ENCODE measurements around the gene GNA15.
"Not testable (repeated sequence)": the region's sequence is repeated elsewhere in the genome, so short reads cannot be mapped to it uniquely, and the experiment has no call there.

The GNA15 gene, protein sequence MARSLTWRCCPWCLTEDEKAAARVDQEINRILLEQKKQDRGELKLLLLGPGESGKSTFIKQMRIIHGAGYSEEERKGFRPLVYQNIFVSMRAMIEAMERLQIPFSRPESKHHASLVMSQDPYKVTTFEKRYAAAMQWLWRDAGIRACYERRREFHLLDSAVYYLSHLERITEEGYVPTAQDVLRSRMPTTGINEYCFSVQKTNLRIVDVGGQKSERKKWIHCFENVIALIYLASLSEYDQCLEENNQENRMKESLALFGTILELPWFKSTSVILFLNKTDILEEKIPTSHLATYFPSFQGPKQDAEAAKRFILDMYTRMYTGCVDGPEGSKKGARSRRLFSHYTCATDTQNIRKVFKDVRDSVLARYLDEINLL

DNA sequence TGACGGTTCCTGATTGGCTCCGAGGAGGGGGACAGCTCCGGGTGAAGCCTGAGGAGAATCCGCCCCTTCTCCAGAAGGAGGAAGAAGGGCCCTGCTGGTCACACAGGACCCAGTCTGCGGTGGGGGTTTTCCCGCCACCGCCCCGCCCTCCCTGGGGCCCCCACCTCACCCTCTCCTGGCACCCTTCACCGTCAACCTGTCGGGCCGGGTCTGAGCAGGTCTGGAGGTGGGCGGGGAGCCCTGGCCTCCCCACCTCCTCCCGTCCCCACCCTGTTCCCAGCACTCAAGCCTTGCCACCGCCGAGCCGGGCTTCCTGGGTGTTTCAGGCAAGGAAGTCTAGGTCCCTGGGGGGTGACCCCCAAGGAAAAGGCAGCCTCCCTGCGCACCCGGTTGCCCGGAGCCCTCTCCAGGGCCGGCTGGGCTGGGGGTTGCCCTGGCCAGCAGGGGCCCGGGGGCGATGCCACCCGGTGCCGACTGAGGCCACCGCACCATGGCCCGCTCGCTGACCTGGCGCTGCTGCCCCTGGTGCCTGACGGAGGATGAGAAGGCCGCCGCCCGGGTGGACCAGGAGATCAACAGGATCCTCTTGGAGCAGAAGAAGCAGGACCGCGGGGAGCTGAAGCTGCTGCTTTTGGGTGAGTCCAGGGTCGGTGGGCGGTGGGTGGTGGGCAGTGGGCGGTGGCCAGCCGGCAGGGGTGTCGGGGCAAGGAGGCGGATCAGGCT is at the start of gene GNA15:
Gene GNA15 (plus strand): TSS at position 73 of the 723 bp plus-strand sequence. CDS start 418 bp downstream, at position 491.
- DNase-seq: no peak

DNA sequence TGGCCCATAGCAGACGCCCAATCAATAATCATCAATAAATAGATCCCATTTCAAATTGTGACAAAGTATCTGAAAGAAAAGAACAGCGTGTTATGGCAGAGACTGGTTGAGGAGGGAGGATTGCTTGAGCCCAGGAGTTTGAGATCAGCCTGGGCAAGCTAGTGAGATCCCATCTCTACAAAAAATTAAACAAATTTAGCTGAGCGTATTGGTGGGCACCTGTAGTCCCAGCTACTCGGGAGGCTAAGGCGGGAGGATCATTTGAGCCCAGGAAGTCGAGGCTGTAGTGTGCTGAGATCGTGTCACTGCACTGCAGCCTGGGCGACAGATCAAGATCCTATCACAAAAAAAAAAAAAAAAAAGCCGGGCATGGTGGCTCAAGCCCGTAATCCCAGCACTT is 48.1 kb upstream of the GNA15 start:
- no peak for DNase-seq

GRCh38 chr19:3089299-3089855 is 46.5 kb upstream of the GNA15 start:
- not testable (repeated sequence) for DNase-seq

DNA sequence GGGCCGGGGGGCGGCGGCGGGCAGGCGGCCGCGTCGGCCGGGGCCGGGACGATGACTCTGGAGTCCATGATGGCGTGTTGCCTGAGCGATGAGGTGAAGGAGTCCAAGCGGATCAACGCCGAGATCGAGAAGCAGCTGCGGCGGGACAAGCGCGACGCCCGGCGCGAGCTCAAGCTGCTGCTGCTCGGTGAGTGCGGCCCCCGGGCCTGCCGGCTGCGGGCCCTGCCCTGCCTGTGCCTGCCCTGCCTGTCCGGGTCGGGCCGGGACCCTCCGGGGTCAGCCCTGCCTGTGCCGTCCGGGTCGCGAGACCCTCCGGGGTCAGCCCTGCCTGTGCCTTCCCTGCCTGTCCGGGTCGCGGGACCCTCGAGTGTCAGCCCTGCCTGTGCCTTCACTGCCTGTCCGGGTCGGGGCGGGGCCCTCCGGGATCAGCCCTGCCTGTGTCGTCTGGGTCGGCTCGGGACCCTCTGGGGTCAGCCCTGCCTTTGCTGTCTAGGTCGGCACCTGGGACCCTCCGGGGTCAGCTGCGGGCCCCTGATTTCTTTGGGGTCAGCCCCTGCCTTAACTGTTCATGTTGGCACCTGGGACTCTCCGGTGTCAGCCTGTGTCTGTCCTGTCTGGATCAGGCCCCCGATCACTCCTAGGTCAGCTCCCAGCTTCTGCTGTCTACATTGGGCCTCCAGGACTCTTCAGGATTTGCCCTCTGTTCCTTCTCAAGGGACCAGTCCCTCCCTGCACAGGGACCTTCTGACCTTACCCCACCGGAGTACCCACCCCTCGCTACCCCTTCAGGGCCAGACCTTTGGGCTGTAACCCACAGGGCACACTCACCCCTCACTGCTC is 41.0 kb upstream of the GNA15 start:
- no peak for DNase-seq

GRCh38 chr19:3095441-3096191 is 40.2 kb upstream of the GNA15 start:
- DNase-seq: peak; percentile 8

DNA sequence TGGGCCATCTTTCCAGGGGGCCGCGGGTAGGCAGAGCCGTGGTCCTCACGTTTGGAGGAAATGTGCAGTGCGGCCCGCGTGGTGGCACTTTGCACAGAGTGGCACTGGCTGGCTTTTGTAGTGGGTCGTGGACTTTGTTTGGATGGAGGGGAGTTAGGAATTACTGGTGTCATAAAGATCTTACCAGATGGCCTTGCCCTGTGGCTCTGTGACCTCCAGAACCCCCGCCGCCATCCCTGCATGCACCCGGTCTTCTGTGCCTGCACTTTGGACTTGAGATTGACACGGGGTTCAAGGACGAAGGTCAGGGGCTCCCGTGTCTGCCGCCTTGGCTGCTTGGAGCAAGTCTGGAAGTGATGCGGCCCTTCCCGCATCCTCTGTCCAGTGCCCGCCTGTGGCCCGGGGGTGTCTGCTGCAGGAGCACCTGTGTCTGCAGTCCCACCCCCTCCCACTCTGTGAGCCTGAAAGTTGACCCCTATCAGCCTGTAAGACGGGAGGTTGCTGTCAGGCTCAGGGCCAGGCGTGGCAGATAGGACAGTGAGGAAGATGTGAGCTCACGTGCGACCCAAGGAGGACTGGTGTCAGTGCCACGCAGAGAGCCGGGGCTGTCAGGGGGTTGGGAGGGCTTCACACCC is 39.4 kb upstream of the GNA15 start:
- no peak for DNase-seq

- no peak for DNase-seq
These were observed 38.9 kb upstream of the GNA15 start for GRCh38 chr19:3096902-3097326.

DNA sequence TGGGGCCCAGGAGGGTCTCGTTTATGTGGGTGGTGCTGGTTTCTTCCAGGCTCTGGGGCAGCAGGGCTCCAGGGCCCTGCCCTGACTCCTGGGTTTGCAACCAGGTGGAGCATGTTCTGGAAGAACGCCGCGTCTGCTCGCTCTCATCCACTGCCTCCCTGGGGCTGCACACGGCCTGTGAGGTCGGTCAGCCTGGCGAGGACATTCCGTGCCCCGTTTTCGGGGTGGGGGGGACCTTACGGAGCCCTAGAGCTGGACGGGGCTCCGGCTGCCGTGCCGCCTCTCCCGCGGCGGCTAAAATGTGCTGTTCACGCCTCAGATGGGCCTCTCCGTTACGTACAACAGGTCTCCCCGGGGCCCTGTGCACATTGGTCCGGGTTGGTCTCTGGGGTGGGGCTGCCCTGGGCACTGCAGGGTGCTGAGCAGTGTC is 38.4 kb upstream of the GNA15 start:
- DNase-seq: no peak

- DNase-seq: no peak
These were observed 37.7 kb upstream of the GNA15 start for GRCh38 chr19:3098141-3098514.

DNA sequence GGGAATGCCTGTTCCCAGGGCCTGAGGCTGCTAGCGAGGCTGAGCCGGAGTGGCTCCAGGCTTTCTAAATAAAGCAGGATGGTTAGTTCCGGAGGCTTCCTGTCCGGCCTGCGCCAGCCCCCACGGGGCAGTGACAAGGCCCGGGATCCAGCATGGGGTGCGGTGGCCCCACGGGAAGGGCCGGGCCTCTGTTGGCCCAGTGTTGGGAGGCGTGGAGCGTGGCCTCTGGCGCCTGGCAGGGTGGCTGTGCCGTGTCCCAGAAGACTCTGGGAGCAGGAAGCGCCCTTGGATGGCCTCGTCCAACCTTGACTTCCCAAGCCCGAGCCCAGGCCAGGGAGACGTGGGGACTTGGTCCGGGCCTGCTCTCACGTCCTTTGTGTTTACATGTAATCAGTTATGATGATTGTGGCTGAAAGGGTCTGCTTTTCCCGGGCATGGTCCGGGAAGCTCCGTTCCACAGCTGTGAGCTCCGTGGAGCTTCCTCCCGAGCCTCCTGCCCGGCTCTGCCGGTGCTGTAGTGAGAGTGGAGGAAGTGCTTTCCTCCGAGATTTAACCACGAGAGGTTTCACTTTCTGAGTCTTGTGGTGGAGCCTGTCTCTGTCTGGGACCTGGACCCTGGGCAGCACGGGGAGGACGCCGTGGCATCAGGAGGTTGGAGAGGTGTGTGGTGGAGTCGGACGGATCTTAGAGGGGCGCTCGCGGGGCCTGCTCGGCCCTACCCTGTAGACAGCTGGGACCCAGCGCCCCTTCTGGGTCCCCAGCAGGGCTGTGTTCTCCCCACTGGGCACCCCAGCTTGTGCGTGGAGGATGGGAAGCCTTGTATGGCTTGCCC is 37.1 kb upstream of the GNA15 start:
- no peak for DNase-seq

- DNase-seq: no peak
These were observed 36.3 kb upstream of the GNA15 start for GRCh38 chr19:3099347-3100145.

- DNase-seq: no peak
These were observed 35.5 kb upstream of the GNA15 start for GRCh38 chr19:3100331-3100730.

- no peak for DNase-seq
These were observed 34.8 kb upstream of the GNA15 start for GRCh38 chr19:3100747-3101730.

GRCh38 chr19:3102239-3103140 is 33.3 kb upstream of the GNA15 start:
- DNase-seq: no peak

- DNase-seq: no peak
These were observed 31.2 kb upstream of the GNA15 start for GRCh38 chr19:3104708-3104983.

DNA sequence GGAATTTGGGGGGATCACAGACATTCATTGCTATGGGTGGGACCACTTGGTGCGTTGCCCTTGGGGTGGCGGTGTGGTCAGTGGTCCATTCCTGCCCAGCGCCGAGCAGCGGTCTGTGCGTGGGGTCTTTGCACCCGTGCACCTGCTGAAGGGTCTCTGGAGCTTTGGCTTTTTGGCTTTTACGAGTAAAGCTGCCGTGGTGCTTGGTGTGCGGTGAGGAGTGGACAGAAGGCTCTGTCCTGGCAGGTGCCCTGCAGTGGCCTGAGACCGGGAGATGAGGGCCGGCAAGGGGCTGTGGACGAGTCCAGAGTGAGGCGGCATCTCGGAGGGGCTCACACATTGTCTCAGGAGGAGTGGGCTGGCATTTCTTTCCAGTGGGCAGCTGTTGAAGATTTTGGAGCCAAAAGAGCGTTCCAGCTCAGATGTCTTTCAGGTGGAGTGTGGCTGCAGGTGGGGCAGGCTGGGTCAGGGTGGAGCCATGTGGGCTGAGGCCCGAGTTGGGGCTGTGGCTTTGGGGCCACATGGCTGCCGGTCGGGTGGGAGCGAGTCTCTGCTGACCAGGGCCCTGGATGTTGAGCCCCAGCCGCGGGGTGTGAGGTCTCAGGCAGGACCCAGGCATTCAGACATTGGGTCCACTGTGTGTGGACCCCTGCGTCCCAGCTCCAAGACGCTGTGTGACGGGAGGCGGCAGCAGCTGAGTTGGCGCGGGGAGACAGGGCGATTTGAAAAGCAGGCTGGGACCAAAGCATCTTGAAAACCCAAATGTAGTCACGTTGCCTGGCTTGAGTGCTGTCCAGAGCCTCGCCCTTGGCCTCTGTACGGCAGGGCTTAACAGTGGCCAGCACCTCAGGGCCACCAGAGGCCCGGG is 30.0 kb upstream of the GNA15 start:
- no peak for DNase-seq
